Pancreas (tissue), 10 donors: ENCODE data around the gene GALK1. TPM values are rescaled to one million over a fixed set of nuclear protein-coding genes. Genes with fewer than 3 reads are reported as not detected.
A peak's percentile ranks its signal among the peaks of the same experiment; 100 is the strongest.

Experiments used
- ATAC-seq, 4 donors: fragments of 200-7000 bp; cut with Tn5 transposase; one replicate each; pipeline versions ENCODE4 v1.8.0 to v1.9.1; 2020; ENCODE audit warnings: mild to moderate bottlenecking in 4 of 4, moderate library complexity in 4 of 4
- DNase-seq, 6 donors: peaks; one replicate each; pipeline ENCODE4 v3.0.0-alpha.2; 2020
- FAIRE-seq: peaks from 2 replicates; lab custom pipeline; 2012; peaks lifted over from hg19 to GRCh38; lab: Jason Lieb, UNC
- H3K27ac ChIP-seq, 4 donors: fragments of 200-600 bp; sonication (generic); 1 replicate in 3 of 4; 2 replicates in 1 of 4; pipeline versions ENCODE4 v1.5.0 to v1.8.0; 2020
- H3K27me3 ChIP-seq, 4 donors: fragments of 200-600 bp; one replicate each; pipeline ENCODE4 v1.8.0; 2021
- H3K36me3 ChIP-seq, 3 donors: fragments of 200-600 bp; sonication (generic) in 1 of 3; one replicate each; pipeline versions ENCODE4 v1.5.0 to v1.8.0; 2020 to 2021
- H3K4me1 ChIP-seq, 3 donors: fragments of 200-600 bp; one replicate each; pipeline ENCODE4 v1.8.0; 2021
- H3K4me3 ChIP-seq, 4 donors: fragments of 200-600 bp; sonication (generic) in 2 of 4; one replicate each; pipeline versions ENCODE4 v1.5.0 to v1.8.0; 2020 to 2021
- H3K9me3 ChIP-seq, 4 donors: fragments of 200-600 bp; one replicate each; pipeline ENCODE4 v1.8.0; 2021
- CTCF ChIP-seq, 4 donors: fragments of 200-600 bp; sonication (generic) in 3 of 4; IDR thresholded peaks; one replicate each; pipeline versions ENCODE4 v1.5.0 to v1.8.0; 2021; ENCODE audit warnings: antibody characterized with exemption in 4 of 4
- WGBS, 2 donors: extraction: QIAGEN DNeasy Blood & Tissue Kit; methylation state at CpG; one replicate each; pipeline ENCODE4 v1.1.7; 2013; 5-methylcytosine and 5-hydroxymethylcytosine counted together
- intact Hi-C, 3 donors: fragments of 100-400 bp; cut with DNase I; formaldehyde crosslinking; loops; one replicate each; pipeline versions ENCODE4 v1.11.1 to v1.14.2; 2022
- polyA plus RNA-seq, 2 donors: library from polyadenylated mRNA; stranded (reverse); fragments of 200-250 nt; gene quantifications; one replicate each; pipeline ENCODE4 v1.2.3, GENCODE V29; 2013
- total RNA-seq, 6 donors: library from RNA; stranded (reverse); fragmentation: NEBNext Ultra II Directional in 4 of 6; extraction: Animal tissue kit (Norgen Biotek cat#: 25700) in 4 of 6; gene quantifications; one replicate each; pipeline versions ENCODE4 v1.2.1 to v1.2.4, GENCODE V29; 2021 to 2023
- donor health status: healthy with polysubstance abuse.
- donor health status: DM: no; HTN: no; CAD: no; lungs with moderate emphysema.
- donor health status: DM: no; HTN: no; CAD: no.
- donor health status: control.
- donor health status: control.
- donor health status: Bipolar disorder and iron deficiency.
- donor health status: DM: yes; HTN: yes; CAD: no.
- donor health status: DM: no; HTN: no; CAD: no.
- donor health status: DM: no; HTN: no; CAD: no.
- donor health status: DM: yes; HTN: yes; CAD: no.

Gene GALK1
- total and polyA plus RNA-seq, 8 donors = 18.0 to 29.8 (median 21.0) TPM

- 84 to 89% methylated on average over 24 of the region's 24 CpGs for WGBS, 2 donors
- TF ChIP-seq CTCF (IDR thresholded peaks at IDR 0.05) = no peak
- Histone ChIP-seq H3K27me3 (no peaks in the 10 kb centered on the region), H3K4me1 (no peaks in the 10 kb centered on the region), H3K9me3 (no peaks in the 10 kb centered on the region), H3K36me3 (no peaks in the 10 kb centered on the region), H3K4me3 (no peak overlapping the region), H3K27ac (no peak overlapping the region)
- intact Hi-C loops = loop anchor here in 1 of 3 donors (5.0 kb wide), 2 partner anchors 80 to 125 kb away; no protein-coding TSS in a partner anchor
- DNase-seq = peak in 2 of 6 donors; percentile 30 to 76
- ATAC-seq = no peak
- no peak for FAIRE-seq
These were observed 13.2 kb downstream of the GALK1 start for GRCh38 chr17:75751676-75752404.

GRCh38 chr17:75750661-75751423 is 14.2 kb downstream of the GALK1 start:
- no peak for FAIRE-seq
- H3K27ac ChIP-seq = no peak overlapping the region
- intact Hi-C loops = loop anchor here in 1 of 3 donors (5.0 kb wide), 2 partner anchors 79 to 124 kb away; no protein-coding TSS in a partner anchor
- no peak overlapping the region for H3K4me3 ChIP-seq
- H3K36me3 ChIP-seq = no peaks in the 10 kb centered on the region
- H3K9me3 ChIP-seq = no peaks in the 10 kb centered on the region
- H3K4me1 ChIP-seq = no peaks in the 10 kb centered on the region
- ATAC-seq = no peak
- 76 to 83% methylated on average over 23 of the region's 23 CpGs for WGBS, 2 donors
- TF ChIP-seq CTCF (IDR thresholded peaks at IDR 0.05) = no peak
- peak in 2 of 6 donors; percentile 26 to 60 for DNase-seq
- H3K27me3 ChIP-seq = no peaks in the 10 kb centered on the region

GRCh38 chr17:75749545-75750389 is 15.2 kb downstream of the GALK1 start:
- ATAC-seq (peak; percentile 63 to 76 (median 69)), DNase-seq (peak; percentile 68 to 97 (median 88)), FAIRE-seq (no peak)
- TF ChIP-seq CTCF (IDR thresholded peaks at IDR 0.05) = peak; percentile 89 to 98 (median 94)
- H3K27me3 ChIP-seq = no peaks in the 10 kb centered on the region
- no peaks in the 10 kb centered on the region for H3K36me3 ChIP-seq
- no peak overlapping the region for H3K27ac ChIP-seq
- no peaks in the 10 kb centered on the region for H3K4me1 ChIP-seq
- H3K4me3 ChIP-seq = no peak overlapping the region
- intact Hi-C loops = loop anchor here (2.0 to 10.0 kb wide), 6 partner anchors 75 to 322 kb away; partner anchors contain the start of gene SMIM5 (in 1 of the 3)
- no peaks in the 10 kb centered on the region for H3K9me3 ChIP-seq
- 18 to 24% methylated on average over 20 of the region's 20 CpGs for WGBS, 2 donors

GRCh38 chr17:75748706-75749105 is 16.3 kb downstream of the GALK1 start:
- Histone ChIP-seq H3K4me3 (no peak overlapping the region), H3K27me3 (no peaks in the 10 kb centered on the region), H3K4me1 (no peaks in the 10 kb centered on the region), H3K36me3 (no peaks in the 10 kb centered on the region), H3K9me3 (no peaks in the 10 kb centered on the region), H3K27ac (no peak overlapping the region)
- ATAC-seq (no peak), DNase-seq (peak in 2 of 6 donors; percentile 27 to 54), FAIRE-seq (no peak)
- TF ChIP-seq CTCF (IDR thresholded peaks at IDR 0.05) = no peak
- intact Hi-C loops = loop anchor here in 2 of 3 donors (2.0 to 10.0 kb wide), 4 partner anchors 74 to 321 kb away; partner anchors contain the start of gene SMIM5 (in 1 of the 2)
- WGBS, 2 donors = 72 to 78% methylated on average over 9 of the region's 9 CpGs
